Panc1 (cell line): ENCODE results near the gene FAM193A. TPM values are rescaled to one million over a fixed set of nuclear protein-coding genes. Genes with fewer than 3 reads are reported as not detected.
"Not testable (repeated sequence)": the region's sequence is repeated elsewhere in the genome, so short reads cannot be mapped to it uniquely, and the experiment has no call there.

Experiments
- ATAC-seq: fragments of 200-7000 bp; cut with Tn5 transposase; 2 replicates; pipeline ENCODE4 v1.9.1; 2020; ENCODE audit warnings: mild to moderate bottlenecking, moderate library complexity
- BruUV-seq: library from RNA; stranded (reverse); fragments of 400-500 nt; replicated peaks from 2 replicates; lab custom pipeline; 2021; lab: Mats Ljungman, UMichigan
- CTCF ChIA-PET: fragments of 300-600 bp; sonication (Branson Sonifier 250); formaldehyde crosslinking; loops from one replicate; lab custom pipeline; 2022; ENCODE audit warnings: antibody characterized with exemption; lab: Charles Lee
- POLR2A ChIA-PET: fragments of 300-600 bp; sonication (Branson Sonifier 250); formaldehyde crosslinking; loops from one replicate; lab custom pipeline; 2022; ENCODE audit warnings: antibody characterized with exemption; lab: Charles Lee
- DNase-seq: peaks from one replicate; pipeline ENCODE4 v3.0.0-alpha.2; 2010; ENCODE audit warnings: low read depth, low spot score
- H3K27ac ChIP-seq: 2 replicates; pipeline ENCODE4 v1.5.1; 2011; ENCODE audit warnings: mild to moderate bottlenecking, low read length, inconsistent platforms
- H3K27me3 ChIP-seq: fragments of 200-500 bp; sonication (Bioruptor generic); 2 replicates; pipeline ENCODE4 v1.6.0; 2014; ENCODE audit warnings: low read length, inconsistent platforms; ENCODE audit not compliant: control insufficient read depth, insufficient read depth
- H3K36me3 ChIP-seq: fragments of 200-500 bp; sonication (Bioruptor generic); 2 replicates; pipeline ENCODE4 v1.5.1; 2014; ENCODE audit warnings: inconsistent platforms, mild to moderate bottlenecking, low read length, moderate library complexity; ENCODE audit not compliant: control insufficient read depth, insufficient read depth
- H3K4me1 ChIP-seq: 2 replicates; pipeline ENCODE4 v1.5.1; 2011; ENCODE audit warnings: inconsistent platforms, mild to moderate bottlenecking, low read length, moderate library complexity; ENCODE audit not compliant: control insufficient read depth, insufficient read depth
- H3K4me3 ChIP-seq, 2 experiments: 2 replicates each; pipeline ENCODE4 v1.5.1; 2011 to 2012; ENCODE audit warnings: low read depth in 2 of 2, low read length in 2 of 2, mild to moderate bottlenecking in 2 of 2, inconsistent platforms in 1 of 2, moderate library complexity in 1 of 2
- H3K9me3 ChIP-seq: fragments of 200-500 bp; sonication (Bioruptor generic); 2 replicates; pipeline ENCODE4 v1.5.1; 2014; ENCODE audit warnings: low read depth, mild to moderate bottlenecking, inconsistent platforms, low read length, moderate library complexity; ENCODE audit not compliant: control insufficient read depth, insufficient read depth
- POLR2AphosphoS5 ChIP-seq: IDR thresholded peaks from 2 replicates; pipeline ENCODE4 v1.6.1; 2012; ENCODE audit warnings: mild to moderate bottlenecking, low read depth, low read length, moderate library complexity
- REST ChIP-seq, 2 experiments: IDR thresholded peaks; 2 replicates each; pipeline ENCODE4 v1.6.1; 2011 to 2012; ENCODE audit warnings: low read depth in 2 of 2, control low read depth in 1 of 2, low read length in 1 of 2, mild to moderate bottlenecking in 1 of 2, moderate library complexity in 1 of 2; ENCODE audit not compliant: insufficient read depth in 1 of 2
- SIN3A ChIP-seq: IDR thresholded peaks from 2 replicates; pipeline ENCODE4 v1.6.1; 2012; ENCODE audit warnings: low read depth, mild to moderate bottlenecking, low read length, moderate library complexity, borderline replicate concordance; ENCODE audit not compliant: insufficient read depth
- TCF7L2 ChIP-seq: IDR thresholded peaks from 2 replicates; pipeline ENCODE4 v1.6.1; 2011; ENCODE audit warnings: mild to moderate bottlenecking, low read depth, low read length, inconsistent platforms
- in situ Hi-C: cut with HindIII; loops from 2 replicates; pipeline ENCODE4 v1.10.0; 2016; ENCODE audit warnings: low sequenced_read_pairs, low pct_unique_long_range_greater_than_20kb
- intact Hi-C: fragments of 100-400 bp; cut with micrococcal nuclease; formaldehyde crosslinking; loops from one replicate; pipeline ENCODE4 v1.10.0; 2022; ENCODE audit not compliant: unreplicated experiment
- total RNA-seq: library from RNA; stranded (reverse); gene quantifications from one replicate; pipeline ENCODE4 v1.2.1, GENCODE V29; 2021; ENCODE audit not compliant: unreplicated experiment
- TF ChIP-seq, protein P1 (sequence below): fragments of 450-650 bp; IDR thresholded peaks from 2 replicates; pipeline ENCODE4 v1.5.1; 2017; ENCODE audit warnings: mild to moderate bottlenecking

Gene FAM193A
- total RNA-seq, 1 experiment from 2014 or later = 25.7 TPM

DNA sequence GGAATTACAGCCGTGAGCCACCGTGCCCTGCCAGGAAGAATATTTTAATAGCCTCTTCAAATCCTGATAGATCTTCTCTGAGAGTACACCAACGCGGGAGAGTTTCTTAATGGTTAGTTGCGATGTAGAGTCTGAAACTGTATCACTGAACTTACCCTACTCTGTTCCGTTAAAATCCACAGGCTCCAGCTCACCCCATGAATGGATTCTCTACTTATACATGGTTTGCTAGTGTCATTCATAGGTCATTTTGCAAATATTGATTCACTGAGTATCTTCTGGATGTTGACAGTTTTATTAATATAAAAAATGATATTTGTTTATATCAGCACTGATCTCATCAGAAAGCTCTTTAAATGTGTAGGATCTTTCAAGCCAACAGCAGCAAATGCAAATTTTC, 99.9 kb downstream of the FAM193A start:
- ATAC-seq = no peak
- intact Hi-C loops = no loop called here

DNA sequence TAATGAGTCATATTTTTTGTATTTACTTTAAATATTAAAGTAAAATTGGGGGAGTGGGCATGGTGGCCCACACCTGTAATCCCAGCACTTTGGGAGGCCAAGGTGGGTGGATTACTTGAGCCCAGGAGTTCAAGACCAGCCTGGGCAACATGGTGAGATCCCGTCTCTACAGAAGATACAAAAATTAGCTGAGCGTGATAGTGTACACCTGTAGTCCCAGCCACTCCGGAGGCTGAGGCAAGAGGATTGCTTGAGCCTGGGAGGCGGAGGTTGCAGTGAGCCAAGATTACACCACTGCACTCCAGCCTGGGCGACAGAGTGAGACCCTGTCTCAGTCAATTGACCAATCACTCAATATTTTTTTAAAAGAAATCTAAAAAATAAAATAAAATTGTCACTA, 100.5 kb downstream of the FAM193A start:
- H3K4me1 ChIP-seq, POLR2A ChIA-PET, ATAC-seq, H3K27ac ChIP-seq, H3K4me3 ChIP-seq, H3K36me3 ChIP-seq, H3K27me3 ChIP-seq, in situ Hi-C loops, BruUV-seq, intact Hi-C loops, DNase-seq, H3K9me3 ChIP-seq, CTCF ChIA-PET: not testable (repeated sequence)

More for the DNA sequence above, 99.9 kb downstream of the FAM193A start:
- TF ChIP-seq, protein P1, sequence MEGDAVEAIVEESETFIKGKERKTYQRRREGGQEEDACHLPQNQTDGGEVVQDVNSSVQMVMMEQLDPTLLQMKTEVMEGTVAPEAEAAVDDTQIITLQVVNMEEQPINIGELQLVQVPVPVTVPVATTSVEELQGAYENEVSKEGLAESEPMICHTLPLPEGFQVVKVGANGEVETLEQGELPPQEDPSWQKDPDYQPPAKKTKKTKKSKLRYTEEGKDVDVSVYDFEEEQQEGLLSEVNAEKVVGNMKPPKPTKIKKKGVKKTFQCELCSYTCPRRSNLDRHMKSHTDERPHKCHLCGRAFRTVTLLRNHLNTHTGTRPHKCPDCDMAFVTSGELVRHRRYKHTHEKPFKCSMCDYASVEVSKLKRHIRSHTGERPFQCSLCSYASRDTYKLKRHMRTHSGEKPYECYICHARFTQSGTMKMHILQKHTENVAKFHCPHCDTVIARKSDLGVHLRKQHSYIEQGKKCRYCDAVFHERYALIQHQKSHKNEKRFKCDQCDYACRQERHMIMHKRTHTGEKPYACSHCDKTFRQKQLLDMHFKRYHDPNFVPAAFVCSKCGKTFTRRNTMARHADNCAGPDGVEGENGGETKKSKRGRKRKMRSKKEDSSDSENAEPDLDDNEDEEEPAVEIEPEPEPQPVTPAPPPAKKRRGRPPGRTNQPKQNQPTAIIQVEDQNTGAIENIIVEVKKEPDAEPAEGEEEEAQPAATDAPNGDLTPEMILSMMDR = no peak
- TF ChIP-seq TCF7L2 (no peak), SIN3A (no peak), POLR2AphosphoS5 (no peak), REST (IDR thresholded peaks at IDR 0.05; ENCODE audit: insufficient read depth in 1 of 2, low read depth in 2 of 2, low read length in 1 of 2) (no peak)
- Histone ChIP-seq H3K36me3 (peaks cover 4% of the 10 kb centered on the region), H3K27ac (no peak overlapping the region), H3K9me3 (no peaks in the 10 kb centered on the region), H3K27me3 (no peaks in the 10 kb centered on the region), H3K4me1 (no peaks in the 10 kb centered on the region), H3K4me3 (no peak overlapping the region)
- ChIA-PET CTCF (interaction anchor here (0.5 kb wide), 1 partner anchor 9 kb away, joined by 7 read pairs; no protein-coding TSS in a partner anchor), POLR2A (no interaction called here)
- no peak for DNase-seq
- BruUV-seq = no TSS peak
- in situ Hi-C loops = no loop called here

DNA sequence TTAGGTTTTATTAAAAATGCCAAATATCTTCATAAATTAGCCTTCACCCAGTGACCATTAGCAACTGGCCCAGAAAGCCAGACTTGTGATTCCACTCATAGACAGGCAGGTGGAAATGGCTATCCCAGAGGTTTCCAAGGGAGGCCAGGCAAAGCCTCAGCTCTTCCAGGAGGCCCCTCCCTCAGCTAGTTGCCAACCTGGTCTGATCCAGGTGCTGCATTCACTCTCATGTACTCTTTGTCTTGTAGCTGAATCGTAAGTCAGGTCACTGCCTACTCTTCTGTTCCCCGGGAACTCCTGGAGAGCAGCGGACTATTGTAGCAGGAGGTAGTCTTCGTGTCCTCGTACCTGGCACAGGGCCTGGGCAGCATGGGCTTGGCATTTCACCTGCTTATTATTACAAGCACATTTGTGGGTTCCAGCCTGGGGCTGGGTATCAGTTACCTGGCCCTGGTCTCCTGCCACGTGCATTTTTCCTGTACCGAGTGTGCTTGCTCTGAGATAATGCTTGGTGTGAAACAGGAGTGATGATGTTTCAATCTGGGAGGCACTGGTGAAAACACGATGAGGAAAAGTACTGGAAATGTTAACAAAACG, 101.6 kb downstream of the FAM193A start:
- no peaks in the 10 kb centered on the region for H3K27me3 ChIP-seq
- no peaks in the 10 kb centered on the region for H3K9me3 ChIP-seq
- POLR2A ChIA-PET = no interaction called here
- no peaks in the 10 kb centered on the region for H3K4me1 ChIP-seq
- in situ Hi-C loops (no loop called here), intact Hi-C loops (no loop called here)
- TF ChIP-seq TCF7L2 (no peak), POLR2AphosphoS5 (no peak), REST (IDR thresholded peaks at IDR 0.05; ENCODE audit: insufficient read depth in 1 of 2, low read depth in 2 of 2, low read length in 1 of 2) (no peak)
- TF ChIP-seq, protein P1 = no peak
- H3K27ac ChIP-seq = no peak overlapping the region
- no peak for ATAC-seq
- CTCF ChIA-PET = no interaction called here
- BruUV-seq = no TSS peak
- no peak for DNase-seq
- H3K36me3 ChIP-seq = peaks cover 4% of the 10 kb centered on the region
- no peak overlapping the region for H3K4me3 ChIP-seq
